ENCODE results near the gene ACVRL1.

ACVRL1 gene

GRCh38 chr12:51898506-51898905 is 8.8 kb upstream of the ACVRL1 start:
- no peak for TF ChIP-seq CTCF (IDR thresholded peaks at IDR 0.05; ENCODE audit: insufficient read depth, low read depth, low read length, missing control alignments)
- H3K4me3 ChIP-seq (ENCODE audit: low read length), result no peak overlapping the region
- DNase-seq (ENCODE audit: low read depth), result no peak

- no peak overlapping the region for H3K4me3 ChIP-seq (ENCODE audit: low read length)
- DNase-seq (ENCODE audit: low read depth), result no peak
- no peak for TF ChIP-seq CTCF (IDR thresholded peaks at IDR 0.05; ENCODE audit: insufficient read depth, low read depth, low read length, missing control alignments)
Observed at GRCh38 chr12:51898937-51899336, 8.4 kb upstream of the ACVRL1 start.

- H3K4me3 ChIP-seq (ENCODE audit: low read length), result no peak overlapping the region
- no peak for DNase-seq (ENCODE audit: low read depth)
- no peak for TF ChIP-seq CTCF (IDR thresholded peaks at IDR 0.05; ENCODE audit: insufficient read depth, low read depth, low read length, missing control alignments)
Observed at GRCh38 chr12:51900323-51900889, 6.9 kb upstream of the ACVRL1 start.

- no peak for TF ChIP-seq CTCF (IDR thresholded peaks at IDR 0.05; ENCODE audit: insufficient read depth, low read depth, low read length, missing control alignments)
- no peak for DNase-seq (ENCODE audit: low read depth)
- no peak overlapping the region for H3K4me3 ChIP-seq (ENCODE audit: low read length)
Observed at GRCh38 chr12:51901121-51901817, 6.0 kb upstream of the ACVRL1 start.

GRCh38 chr12:51901881-51902280 is 5.4 kb upstream of the ACVRL1 start:
- H3K4me3 ChIP-seq (ENCODE audit: low read length), result no peak overlapping the region
- no peak for TF ChIP-seq CTCF (IDR thresholded peaks at IDR 0.05; ENCODE audit: insufficient read depth, low read depth, low read length, missing control alignments)
- DNase-seq (ENCODE audit: low read depth), result no peak

GRCh38 chr12:51904951-51905470 is 2.3 kb upstream of the ACVRL1 start:
- H3K4me3 ChIP-seq (ENCODE audit: low read length), result no peak overlapping the region
- DNase-seq (ENCODE audit: low read depth), result peak; percentile 51
- TF ChIP-seq CTCF (IDR thresholded peaks at IDR 0.05; ENCODE audit: insufficient read depth, low read depth, low read length, missing control alignments), result no peak
